Osteoblast (primary cell): ENCODE data around the gene SH3PXD2B. TPM values are rescaled to one million over a fixed set of nuclear protein-coding genes. Genes with fewer than 3 reads are reported as not detected.
A peak's percentile ranks its signal among the peaks of the same experiment; 100 is the strongest.
"Not testable (repeated sequence)": the region's sequence is repeated elsewhere in the genome, so short reads cannot be mapped to it uniquely, and the experiment has no call there.

Experiments used
- DNase-seq: peaks from one replicate; pipeline ENCODE4 v3.0.0; 2011; ENCODE audit warnings: low spot score, mixed read lengths; ENCODE audit not compliant: insufficient read length; ENCODE audit errors: missing footprints
- H2AFZ ChIP-seq: 2 replicates; pipeline ENCODE4 v1.6.0; 2011; ENCODE audit warnings: mild to moderate bottlenecking, low read length
- H3K27ac ChIP-seq: 2 replicates; pipeline ENCODE4 v1.5.1; 2011; ENCODE audit warnings: mild to moderate bottlenecking, low read depth, low read length, moderate library complexity
- H3K27me3 ChIP-seq: 2 replicates; pipeline ENCODE4 v1.6.0; 2012; ENCODE audit warnings: mild to moderate bottlenecking, control low read depth, inconsistent platforms, low read length, moderate library complexity; ENCODE audit not compliant: insufficient read depth
- H3K36me3 ChIP-seq: 2 replicates; pipeline ENCODE4 v1.5.1; 2011; ENCODE audit warnings: mild to moderate bottlenecking, low read length, control low read depth, moderate library complexity; ENCODE audit not compliant: insufficient read depth
- H3K4me1 ChIP-seq: 2 replicates; pipeline ENCODE4 v1.5.1; 2011; ENCODE audit warnings: mild to moderate bottlenecking, low read length, control low read depth, moderate library complexity; ENCODE audit not compliant: insufficient read depth
- H3K4me2 ChIP-seq: 2 replicates; pipeline ENCODE4 v1.6.0; 2011; ENCODE audit warnings: mild to moderate bottlenecking, low read length; ENCODE audit not compliant: insufficient read depth
- H3K4me3 ChIP-seq: fragments of 200-600 bp; sonication (generic); 3 replicates; pipeline ENCODE4 v1.5.1; 2012; ENCODE audit warnings: mild to moderate bottlenecking, low read length, inconsistent platforms; ENCODE audit not compliant: insufficient read depth
- H3K79me2 ChIP-seq: 2 replicates; pipeline ENCODE4 v1.6.0; 2012; ENCODE audit warnings: mild to moderate bottlenecking, low read length, control low read depth, inconsistent platforms; ENCODE audit not compliant: insufficient read depth
- H3K9me3 ChIP-seq: 2 replicates; pipeline ENCODE4 v1.5.1; 2011; ENCODE audit warnings: low read depth, low read length, control low read depth
- H4K20me1 ChIP-seq: 2 replicates; pipeline ENCODE4 v1.6.0; 2012; ENCODE audit warnings: mild to moderate bottlenecking, low read length, control low read depth; ENCODE audit not compliant: insufficient read depth
- CTCF ChIP-seq: IDR thresholded peaks from 2 replicates; pipeline ENCODE4 v1.5.1; 2011; ENCODE audit warnings: mild to moderate bottlenecking, low read depth, low read length, moderate library complexity; ENCODE audit errors: extremely low read depth
- total RNA-seq: library from RNA; depleted of rRNA; stranded (reverse); fragments of >200 nt; gene quantifications from 2 replicates; pipeline ENCODE4 v1.2.3, GENCODE V29; 2012

SH3PXD2B gene
- total RNA-seq, 1 donor, result 58.3 TPM

- H3K27ac ChIP-seq, result peak overlapping the region; percentile 23
- H3K9me3 ChIP-seq, result no peaks in the 10 kb centered on the region
- no peak for TF ChIP-seq CTCF
- peaks cover 19% of the 10 kb centered on the region for H3K36me3 ChIP-seq
- no peaks in the 10 kb centered on the region for H4K20me1 ChIP-seq
- no peak for DNase-seq
- no peaks in the 10 kb centered on the region for H3K27me3 ChIP-seq
- no peak overlapping the region for H3K4me2 ChIP-seq
- H2AFZ ChIP-seq, result no peak overlapping the region
- H3K4me3 ChIP-seq, result no peak overlapping the region
- peaks cover 33% of the 10 kb centered on the region for H3K4me1 ChIP-seq
- H3K79me2 ChIP-seq, result peaks cover 9% of the 10 kb centered on the region
These were observed 54.5 kb downstream of the SH3PXD2B start for GRCh38 chr5:172399826-172400225.

- Histone ChIP-seq H4K20me1 (peaks cover 4% of the 10 kb centered on the region), H2AFZ (no peak overlapping the region), H3K36me3 (peaks cover 19% of the 10 kb centered on the region), H3K4me2 (no peak overlapping the region), H3K27me3 (no peaks in the 10 kb centered on the region), H3K4me1 (peaks cover 33% of the 10 kb centered on the region), H3K79me2 (peaks cover 9% of the 10 kb centered on the region), H3K27ac (peak overlapping the region; percentile 23), H3K4me3 (no peak overlapping the region), H3K9me3 (no peaks in the 10 kb centered on the region)
- TF ChIP-seq CTCF, result no peak
- DNase-seq, result no peak
These were observed 55.0 kb downstream of the SH3PXD2B start for GRCh38 chr5:172399336-172399735.

GRCh38 chr5:172398645-172399044 lies 55.7 kb downstream of the SH3PXD2B start:
- H3K27me3 ChIP-seq, H3K9me3 ChIP-seq, H3K4me2 ChIP-seq, H2AFZ ChIP-seq, H3K27ac ChIP-seq, H4K20me1 ChIP-seq, DNase-seq, H3K4me3 ChIP-seq, H3K79me2 ChIP-seq: not testable (repeated sequence)
- Histone ChIP-seq H3K4me1 (peaks cover 30% of the 10 kb centered on the region), H3K36me3 (peaks cover 23% of the 10 kb centered on the region)

GRCh38 chr5:172396994-172397393 lies 57.3 kb downstream of the SH3PXD2B start:
- Histone ChIP-seq H3K4me1 (peaks cover 19% of the 10 kb centered on the region), H3K36me3 (peaks cover 28% of the 10 kb centered on the region)
- H3K9me3 ChIP-seq, H2AFZ ChIP-seq, H3K79me2 ChIP-seq, H3K4me3 ChIP-seq, H4K20me1 ChIP-seq, H3K27me3 ChIP-seq, DNase-seq, H3K4me2 ChIP-seq, H3K27ac ChIP-seq: not testable (repeated sequence)

- Histone ChIP-seq H3K27me3 (no peaks in the 10 kb centered on the region), H3K4me1 (peaks cover 19% of the 10 kb centered on the region), H3K79me2 (peaks cover 6% of the 10 kb centered on the region), H3K4me3 (no peak overlapping the region), H4K20me1 (peaks cover 5% of the 10 kb centered on the region), H3K36me3 (peaks cover 36% of the 10 kb centered on the region), H3K9me3 (no peaks in the 10 kb centered on the region), H3K4me2 (no peak overlapping the region), H3K27ac (no peak overlapping the region), H2AFZ (no peak overlapping the region)
- DNase-seq, result no peak
- TF ChIP-seq CTCF, result no peak
These were observed 58.1 kb downstream of the SH3PXD2B start for GRCh38 chr5:172396220-172396619.
